Tongue (tissue), 3 donors: ENCODE results near the gene SLC22A6. TPM values are rescaled to one million over a fixed set of nuclear protein-coding genes. Genes with fewer than 3 reads are reported as not detected.

Experiments
- DNase-seq: peaks from one replicate; pipeline ENCODE4 v3.0.0-alpha.2; 2015
- small RNA-seq: library from RNA; depleted of rRNA; stranded (forward); fragments of <200 nt; gene quantifications from one replicate; pipeline ENCODE3, GENCODE V24; 2014; ENCODE audit warnings: low replicate concordance
- total RNA-seq: library from RNA; depleted of rRNA; stranded (reverse); fragments of >200 nt; gene quantifications from one replicate; pipeline ENCODE4 v1.2.3, GENCODE V29; 2014

The SLC22A6 gene
- total RNA-seq, 1 donor from 2014 or later = not detected

DNA sequence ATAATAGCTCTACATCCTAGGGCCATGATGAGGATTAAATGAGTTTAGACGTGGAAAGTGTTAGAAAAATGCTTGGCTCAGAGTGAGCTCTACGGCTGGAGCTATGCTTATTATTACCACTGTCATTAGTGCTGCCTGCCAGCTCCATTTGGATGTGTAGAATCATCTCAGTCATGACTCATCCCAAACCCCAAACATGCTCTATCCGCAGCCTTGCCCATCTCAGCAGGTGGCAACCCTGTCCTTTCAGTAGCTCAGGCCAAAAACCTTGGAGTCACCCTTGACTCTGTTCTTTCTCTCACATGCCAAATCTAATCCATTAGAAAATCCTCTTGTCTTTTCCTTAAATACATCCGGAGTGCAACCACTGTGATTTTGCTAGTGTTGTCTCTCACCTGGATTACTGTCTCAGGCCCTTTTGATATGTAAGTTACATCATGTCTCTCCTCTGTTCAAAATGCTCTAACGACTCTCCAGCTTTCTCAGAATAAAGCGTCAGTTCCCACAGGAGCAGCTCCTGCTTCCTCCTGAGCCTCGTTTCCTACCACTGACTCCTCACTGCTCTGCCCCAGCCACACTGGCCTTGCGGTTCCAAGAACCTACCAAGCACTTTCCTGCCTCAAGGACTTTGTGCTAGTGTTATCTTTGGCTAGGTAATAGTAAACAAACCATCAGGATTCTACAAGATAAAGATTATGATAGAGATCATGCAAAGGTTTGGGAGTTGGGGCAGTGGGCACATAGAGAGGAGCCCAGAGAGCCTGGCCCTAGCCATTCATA lies 53.1 kb downstream of the SLC22A6 start:
- peak; percentile 32 for DNase-seq

DNA sequence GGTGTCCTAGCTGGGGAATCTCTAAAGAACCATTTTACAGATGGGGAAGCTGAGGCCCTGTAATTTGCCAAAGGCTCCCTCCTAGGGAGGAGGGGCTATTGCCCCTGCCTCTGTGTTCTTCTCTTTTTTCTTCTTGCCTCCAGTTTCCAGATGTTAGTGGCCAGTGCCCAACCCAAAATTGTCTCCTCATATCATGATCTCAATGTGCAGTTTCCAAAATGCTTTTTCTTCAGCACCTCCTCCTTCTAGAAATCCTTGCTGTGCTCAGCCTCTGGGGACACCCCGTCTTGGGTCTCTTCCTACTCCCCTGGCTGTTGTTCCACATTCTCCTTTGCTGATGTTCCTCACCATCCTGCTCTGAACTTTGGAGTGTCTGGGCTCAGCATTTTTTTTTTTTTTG lies 54.1 kb downstream of the SLC22A6 start:
- DNase-seq = no peak

GRCh38 chr11:62930157-62930556 lies 54.6 kb downstream of the SLC22A6 start:
- peak; percentile 89 for DNase-seq

GRCh38 chr11:62928011-62928410 lies 56.8 kb downstream of the SLC22A6 start:
- DNase-seq = no peak

- DNase-seq = no peak
Observed at GRCh38 chr11:62926680-62927455, 57.9 kb downstream of the SLC22A6 start.

Small RNA genes within 50 kb of the gene (small RNA-seq; reads per million reads assigned to genes)
- gene RN7SL259P = not detected

Other genes starting within 250 kb of the SLC22A6 start
- 7.5 TPM for gene ZBTB3, start 230.8 kb downstream of the SLC22A6 start, total RNA-seq
- gene POLR2G, start 223.4 kb downstream of the SLC22A6 start, total RNA-seq = 56.2 TPM
- gene TAF6L, start 213.6 kb downstream of the SLC22A6 start, total RNA-seq = 17.7 TPM
- gene TMEM179B, start 197.6 kb downstream of the SLC22A6 start, total RNA-seq = 19.5 TPM
- gene TMEM223, start 193.0 kb downstream of the SLC22A6 start, total RNA-seq = 24.7 TPM
- gene NXF1, start 179.5 kb downstream of the SLC22A6 start, total RNA-seq = 45.2 TPM
- gene STX5, start 152.9 kb downstream of the SLC22A6 start, total RNA-seq = 37.1 TPM
- gene TEX54, start 152.1 kb downstream of the SLC22A6 start, total RNA-seq = not detected
- 36.8 TPM for gene WDR74, start 145.4 kb downstream of the SLC22A6 start, total RNA-seq
- gene SLC3A2, start 104.1 kb downstream of the SLC22A6 start, total RNA-seq = 87.0 TPM
- 0.10 TPM for gene CHRM1, start 63.6 kb downstream of the SLC22A6 start, total RNA-seq
- gene SLC22A8, start 30.9 kb upstream of the SLC22A6 start, total RNA-seq = not detected
- gene SLC22A24, start 159.3 kb upstream of the SLC22A6 start, total RNA-seq = not detected